HG02759 (cell line): ENCODE data around the gene XIRP1.

Experiments used
- ATAC-seq: cut with Tn5 transposase; IDR thresholded peaks from one replicate; pipeline ENCODE4 v1.9.1; 2021; ENCODE audit warnings: mild to moderate bottlenecking, moderate library complexity; ENCODE audit not compliant: unreplicated experiment

XIRP1 gene

GRCh38 chr3:39133822-39134221 lies 58.6 kb downstream of the XIRP1 start:
- ATAC-seq, result no peak
